ENCODE measurements around the gene ZNF343. TPM values are rescaled to one million over a fixed set of nuclear protein-coding genes. Genes with fewer than 3 reads are reported as not detected.

The ZNF343 gene
- total RNA-seq, 1 experiment from 2014 or later = 3.4 TPM

- Mint-ChIP-seq H3K9me3 (peaks cover 0 to 5% of the 10 kb centered on the region in 2 experiments; a peak in 3 of 5 replicates), H3K4me1 (peaks cover 23 to 33% of the 10 kb centered on the region in 2 experiments), H3K36me3 (ENCODE audit: insufficient read depth in 1 of 3, low read depth in 3 of 3) (peaks cover 35 to 46% (median 43%) of the 10 kb centered on the region in 3 experiments), H3K4me3 (peak within 1 kb of the TSS; percentile 99 to 100), H3K27me3 (ENCODE audit: low read depth) (peaks cover 8% of the 10 kb centered on the region), H3K27ac (peak within 1 kb of the TSS; percentile 100)
- peak within 1 kb of the TSS; percentile 35 for H3K56ac ChIP-seq (ENCODE audit: insufficient read length, low read depth, low read length)
- no peak within 1 kb of the TSS for H3K23ac ChIP-seq (ENCODE audit: insufficient read length, low read depth, low read length)
- peak within 1 kb of the TSS; percentile 53 for H3K27ac ChIP-seq (ENCODE audit: insufficient read length, low read depth, low read length)
- H4K8ac ChIP-seq (replicated peaks; ENCODE audit: insufficient read length, low read depth, low read length) = peak within 1 kb of the TSS; percentile 97
- peak within 1 kb of the TSS; percentile 99 for H3K14ac ChIP-seq (ENCODE audit: insufficient read depth, low read length)
- H2AFZ ChIP-seq (ENCODE audit: low read length) = peak within 1 kb of the TSS; percentile 74
- no peaks in the 10 kb centered on the region for H3K9me3 ChIP-seq (ENCODE audit: control insufficient read depth, low read depth, low read length)
- H2AK5ac ChIP-seq (ENCODE audit: insufficient read length, low read length) = peak within 1 kb of the TSS; percentile 47
- no peaks in the 10 kb centered on the region; the same call in 1 of the 2 replicates for H3K4me1 ChIP-seq (ENCODE audit: insufficient read depth, low read length)
- DNase-seq = peak; percentile 98
- TF ChIP-seq CTCF (conservative IDR thresholded peaks at IDR 0.05) = no peak
- no peak within 1 kb of the TSS for H3T11ph ChIP-seq (ENCODE audit: low read length)
- H2BK15ac ChIP-seq (ENCODE audit: low read depth, low read length) = no peak within 1 kb of the TSS
- H3K27me3 ChIP-seq (ENCODE audit: insufficient read depth, low read length) = no peaks in the 10 kb centered on the region
- H2BK5ac ChIP-seq (ENCODE audit: insufficient read length, low read length) = peak within 1 kb of the TSS; percentile 92
- H4K20me1 ChIP-seq (ENCODE audit: control insufficient read depth, insufficient read depth, insufficient read length) = no peaks in the 10 kb centered on the region
- peak within 1 kb of the TSS; percentile 10 for H2BK12ac ChIP-seq (ENCODE audit: insufficient read length, low read depth, low read length)
- H3K9ac ChIP-seq (ENCODE audit: extremely low read depth, insufficient read length, low read length) = peak within 1 kb of the TSS; percentile 97
- peak within 1 kb of the TSS; percentile 97 for H4K5ac ChIP-seq (ENCODE audit: insufficient read length, low read depth, low read length)
- H3K79me2 ChIP-seq (ENCODE audit: insufficient read depth, low read length) = peaks cover 39% of the 10 kb centered on the region
- H2BK120ac ChIP-seq (ENCODE audit: low read depth, low read length, poor library complexity, severe bottlenecking) = peak within 1 kb of the TSS; percentile 92
- H3K18ac ChIP-seq (ENCODE audit: insufficient read length, low read depth, low read length) = peak within 1 kb of the TSS; percentile 95
- no CpG with 5 or more reads among the region's 53 CpGs for WGBS (ENCODE audit: extremely low coverage, insufficient read length, low lambda C conversion rate)
- peak within 1 kb of the TSS; percentile 65 for H3K4me2 ChIP-seq (ENCODE audit: insufficient read depth, insufficient read length, low read length)
- H4K91ac ChIP-seq (ENCODE audit: insufficient read length, low read depth, low read length) = peak within 1 kb of the TSS; percentile 96
- H3K4ac ChIP-seq (ENCODE audit: low read depth, low read length) = peak within 1 kb of the TSS; percentile 98
- no peak within 1 kb of the TSS for H2BK20ac ChIP-seq (ENCODE audit: low read depth, low read length, poor library complexity, severe bottlenecking)
- peaks cover 8% of the 10 kb centered on the region for H3K79me1 ChIP-seq (ENCODE audit: insufficient read depth, low read depth, low read length, poor library complexity, severe bottlenecking)
- peaks cover 10% of the 10 kb centered on the region for H3K23me2 ChIP-seq (ENCODE audit: insufficient read length, low read depth, low read length, poor library complexity, severe bottlenecking)
These were observed 38.1 kb downstream of the ZNF343 start, which contains the start of gene SNRPB for GRCh38 chr20:2470423-2471193. Gene SNRPB (minus strand): TSS chr20:2470789. CDS start chr20:2470690, 99 bp downstream.
